Measurements from ENCODE around the gene SPC25. TPM values are rescaled to one million over a fixed set of nuclear protein-coding genes. Genes with fewer than 3 reads are reported as not detected.

The SPC25 gene
- total RNA-seq, 1 donor from 2014 or later, result 60.0 TPM

- TF ChIP-seq EZH2 (IDR thresholded peaks at IDR 0.05) (no peak), EZH2phosphoT487 (IDR thresholded peaks at IDR 0.05) (no peak)
- TF ChIP-seq, protein P1, sequence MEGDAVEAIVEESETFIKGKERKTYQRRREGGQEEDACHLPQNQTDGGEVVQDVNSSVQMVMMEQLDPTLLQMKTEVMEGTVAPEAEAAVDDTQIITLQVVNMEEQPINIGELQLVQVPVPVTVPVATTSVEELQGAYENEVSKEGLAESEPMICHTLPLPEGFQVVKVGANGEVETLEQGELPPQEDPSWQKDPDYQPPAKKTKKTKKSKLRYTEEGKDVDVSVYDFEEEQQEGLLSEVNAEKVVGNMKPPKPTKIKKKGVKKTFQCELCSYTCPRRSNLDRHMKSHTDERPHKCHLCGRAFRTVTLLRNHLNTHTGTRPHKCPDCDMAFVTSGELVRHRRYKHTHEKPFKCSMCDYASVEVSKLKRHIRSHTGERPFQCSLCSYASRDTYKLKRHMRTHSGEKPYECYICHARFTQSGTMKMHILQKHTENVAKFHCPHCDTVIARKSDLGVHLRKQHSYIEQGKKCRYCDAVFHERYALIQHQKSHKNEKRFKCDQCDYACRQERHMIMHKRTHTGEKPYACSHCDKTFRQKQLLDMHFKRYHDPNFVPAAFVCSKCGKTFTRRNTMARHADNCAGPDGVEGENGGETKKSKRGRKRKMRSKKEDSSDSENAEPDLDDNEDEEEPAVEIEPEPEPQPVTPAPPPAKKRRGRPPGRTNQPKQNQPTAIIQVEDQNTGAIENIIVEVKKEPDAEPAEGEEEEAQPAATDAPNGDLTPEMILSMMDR (IDR thresholded peaks at IDR 0.05), result peak; percentile 78
- DNase-seq (ENCODE audit: low spot score), result peak; percentile 47
- Mint-ChIP-seq H3K36me3 (no peaks in the 10 kb centered on the region), H3K4me3 (no peak overlapping the region), H3K9me3 (peaks cover 10% of the 10 kb centered on the region), H3K27me3 (ENCODE audit: insufficient read depth, low read depth) (no peaks in the 10 kb centered on the region), H3K4me1 (no peaks in the 10 kb centered on the region), H3K27ac (no peak overlapping the region)
- Histone ChIP-seq H4K20me1 (ENCODE audit: low read depth) (no peaks in the 10 kb centered on the region), H3F3A (ENCODE audit: low read depth) (no peaks in the 10 kb centered on the region), H3K4me1 (no peaks in the 10 kb centered on the region), H3K4me2 (no peak overlapping the region), H3K9ac (no peak overlapping the region), H3K36me3 (peaks cover 4% of the 10 kb centered on the region), H3K27me3 (no peaks in the 10 kb centered on the region), H2AFZ (replicated peaks) (no peak overlapping the region), H3K27ac (no peak overlapping the region), H3K4me3 (no peak overlapping the region), H3K9me3 (ENCODE audit: low read depth) (peaks cover 6% of the 10 kb centered on the region), H3K79me2 (ENCODE audit: low read depth) (no peaks in the 10 kb centered on the region)
Observed at GRCh38 chr2:168920504-168921157, 30.4 kb upstream of the SPC25 start.

- H3K4me3 ChIP-seq, result no peak overlapping the region
- no peak overlapping the region for H3K4me2 ChIP-seq
- peaks cover 12% of the 10 kb centered on the region for H3K9me3 Mint-ChIP-seq
- no peak overlapping the region for H3K27ac Mint-ChIP-seq
- no peak overlapping the region for H3K27ac ChIP-seq
- H3K36me3 Mint-ChIP-seq, result no peaks in the 10 kb centered on the region
- H3K4me3 Mint-ChIP-seq, result no peak overlapping the region
- DNase-seq (ENCODE audit: low spot score), result no peak
- no peaks in the 10 kb centered on the region for H4K20me1 ChIP-seq (ENCODE audit: low read depth)
- no peak for TF ChIP-seq EZH2phosphoT487 (IDR thresholded peaks at IDR 0.05)
- TF ChIP-seq, protein P1 (IDR thresholded peaks at IDR 0.05), result no peak
- no peak for TF ChIP-seq EZH2 (IDR thresholded peaks at IDR 0.05)
- peaks cover 30% of the 10 kb centered on the region for H3K4me1 ChIP-seq
- H3K4me1 Mint-ChIP-seq, result peaks cover 24% of the 10 kb centered on the region
- H3K27me3 Mint-ChIP-seq (ENCODE audit: insufficient read depth, low read depth), result no peaks in the 10 kb centered on the region
- no peaks in the 10 kb centered on the region for H3K27me3 ChIP-seq
- no peaks in the 10 kb centered on the region for H3K79me2 ChIP-seq (ENCODE audit: low read depth)
- peaks cover 22% of the 10 kb centered on the region for H3F3A ChIP-seq (ENCODE audit: low read depth)
- H3K36me3 ChIP-seq, result peaks cover 4% of the 10 kb centered on the region
- no peak overlapping the region for H2AFZ ChIP-seq (replicated peaks)
- H3K9me3 ChIP-seq (ENCODE audit: low read depth), result peaks cover 10% of the 10 kb centered on the region
- no peak overlapping the region for H3K9ac ChIP-seq
Observed at GRCh38 chr2:168916331-168916675, 26.1 kb upstream of the SPC25 start.

GRCh38 chr2:168915441-168916330 is 25.5 kb upstream of the SPC25 start:
- no peak for DNase-seq (ENCODE audit: low spot score)
- no peaks in the 10 kb centered on the region for H3K27me3 Mint-ChIP-seq (ENCODE audit: insufficient read depth, low read depth)
- peaks cover 11% of the 10 kb centered on the region for H3K9me3 Mint-ChIP-seq
- no peak overlapping the region for H3K4me3 Mint-ChIP-seq
- H3K4me1 Mint-ChIP-seq, result peaks cover 25% of the 10 kb centered on the region
- H3K27me3 ChIP-seq, result no peaks in the 10 kb centered on the region
- TF ChIP-seq EZH2phosphoT487 (IDR thresholded peaks at IDR 0.05) (no peak), EZH2 (IDR thresholded peaks at IDR 0.05) (no peak)
- TF ChIP-seq, protein P1 (IDR thresholded peaks at IDR 0.05), result no peak
- peaks cover 4% of the 10 kb centered on the region for H3K36me3 ChIP-seq
- H2AFZ ChIP-seq (replicated peaks), result no peak overlapping the region
- no peak overlapping the region for H3K9ac ChIP-seq
- no peaks in the 10 kb centered on the region for H3K36me3 Mint-ChIP-seq
- H3K9me3 ChIP-seq (ENCODE audit: low read depth), result peaks cover 10% of the 10 kb centered on the region
- H3K4me1 ChIP-seq, result peaks cover 30% of the 10 kb centered on the region
- H3K4me3 ChIP-seq, result no peak overlapping the region
- H3K27ac Mint-ChIP-seq, result no peak overlapping the region
- H4K20me1 ChIP-seq (ENCODE audit: low read depth), result no peaks in the 10 kb centered on the region
- no peaks in the 10 kb centered on the region for H3K79me2 ChIP-seq (ENCODE audit: low read depth)
- no peak overlapping the region for H3K4me2 ChIP-seq
- peaks cover 22% of the 10 kb centered on the region for H3F3A ChIP-seq (ENCODE audit: low read depth)
- no peak overlapping the region for H3K27ac ChIP-seq
